Gastrocnemius medialis (tissue), 4 donors: ENCODE results near the gene TMEM130.

ENCODE experiments used
- POLR2A ChIP-seq, 2 donors: fragments of 450-650 bp; IDR thresholded peaks; one replicate each; pipeline ENCODE4 v1.6.1; 2017; ENCODE audit warnings: antibody characterized with exemption in 2 of 2, mild to moderate bottlenecking in 2 of 2, moderate library complexity in 2 of 2
- TF ChIP-seq, protein P1 (sequence below), 5 experiments: fragments of 450-650 bp in 3 of 5; fragments of 200-600 bp in 2 of 5; sonication (generic) in 2 of 5; IDR thresholded peaks in 4 of 5; conservative IDR thresholded peaks in 1 of 5; 1 replicate in 4 of 5; 2 replicates in 1 of 5; pipeline ENCODE4 v1.5.1; 2016 to 2019; ENCODE audit warnings: antibody characterized with exemption in 5 of 5, mild to moderate bottlenecking in 3 of 5, moderate library complexity in 3 of 5

- TF ChIP-seq POLR2A (IDR thresholded peaks at IDR 0.05): no peak
- TF ChIP-seq, protein P1, sequence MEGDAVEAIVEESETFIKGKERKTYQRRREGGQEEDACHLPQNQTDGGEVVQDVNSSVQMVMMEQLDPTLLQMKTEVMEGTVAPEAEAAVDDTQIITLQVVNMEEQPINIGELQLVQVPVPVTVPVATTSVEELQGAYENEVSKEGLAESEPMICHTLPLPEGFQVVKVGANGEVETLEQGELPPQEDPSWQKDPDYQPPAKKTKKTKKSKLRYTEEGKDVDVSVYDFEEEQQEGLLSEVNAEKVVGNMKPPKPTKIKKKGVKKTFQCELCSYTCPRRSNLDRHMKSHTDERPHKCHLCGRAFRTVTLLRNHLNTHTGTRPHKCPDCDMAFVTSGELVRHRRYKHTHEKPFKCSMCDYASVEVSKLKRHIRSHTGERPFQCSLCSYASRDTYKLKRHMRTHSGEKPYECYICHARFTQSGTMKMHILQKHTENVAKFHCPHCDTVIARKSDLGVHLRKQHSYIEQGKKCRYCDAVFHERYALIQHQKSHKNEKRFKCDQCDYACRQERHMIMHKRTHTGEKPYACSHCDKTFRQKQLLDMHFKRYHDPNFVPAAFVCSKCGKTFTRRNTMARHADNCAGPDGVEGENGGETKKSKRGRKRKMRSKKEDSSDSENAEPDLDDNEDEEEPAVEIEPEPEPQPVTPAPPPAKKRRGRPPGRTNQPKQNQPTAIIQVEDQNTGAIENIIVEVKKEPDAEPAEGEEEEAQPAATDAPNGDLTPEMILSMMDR (IDR thresholded peaks at IDR 0.05 in 4 of 5, conservative IDR thresholded peaks at IDR 0.05 in 1 of 5): no peak
Observed at GRCh38 chr7:98837630-98837972, 32.2 kb downstream of the TMEM130 start.
